Left ventricle myocardium inferior (tissue), 1 donor: Measurements from ENCODE around the gene RABGAP1. TPM values are rescaled to one million over a fixed set of nuclear protein-coding genes. Genes with fewer than 3 reads are reported as not detected.

Experiments
- DNase-seq: peaks from one replicate; pipeline ENCODE4 v3.0.0-alpha.2; 2020
- H3K27ac ChIP-seq: fragments of 200-600 bp; replicated peaks from 2 replicates; pipeline ENCODE4 v1.8.0; 2021
- H3K27me3 ChIP-seq: fragments of 200-600 bp; 2 replicates; pipeline ENCODE4 v1.8.0; 2021; ENCODE audit warnings: low read depth
- H3K36me3 ChIP-seq: fragments of 200-600 bp; 2 replicates; pipeline ENCODE4 v1.8.0; 2021
- H3K4me1 ChIP-seq: fragments of 200-600 bp; 2 replicates; pipeline ENCODE4 v1.8.0; 2021
- H3K4me3 ChIP-seq: fragments of 200-600 bp; 2 replicates; pipeline ENCODE4 v1.8.0; 2021; ENCODE audit warnings: mild to moderate bottlenecking, moderate library complexity
- H3K9me3 ChIP-seq: fragments of 200-600 bp; replicated peaks from 2 replicates; pipeline ENCODE4 v1.8.0; 2021
- CTCF ChIP-seq: fragments of 200-600 bp; IDR thresholded peaks from 2 replicates; pipeline ENCODE4 v1.8.0; 2021; ENCODE audit warnings: antibody characterized with exemption, mild to moderate bottlenecking, borderline replicate concordance
- intact Hi-C: fragments of 100-400 bp; cut with micrococcal nuclease; formaldehyde crosslinking; loops from one replicate; pipeline ENCODE4 v1.11.0; 2022
- total RNA-seq: library from RNA; stranded (reverse); fragmentation: NEBNext Ultra II Directional; extraction: Animal tissue kit (Norgen Biotek cat#: 25700); gene quantifications from one replicate; pipeline ENCODE4 v1.2.1, GENCODE V29; 2021
- donor health status: DM: no; HTN: yes; CAD: no; lungs with severe emphysema.

RABGAP1 gene
- total RNA-seq, 1 donor from 2014 or later = 48.2 TPM

- no peaks in the 10 kb centered on the region for H3K27me3 ChIP-seq
- no peaks in the 10 kb centered on the region for H3K9me3 ChIP-seq
- no peak overlapping the region for H3K27ac ChIP-seq
- no peak for DNase-seq
- H3K36me3 ChIP-seq = peaks cover 24% of the 10 kb centered on the region
- no peak overlapping the region for H3K4me3 ChIP-seq
- H3K4me1 ChIP-seq = peaks cover 56% of the 10 kb centered on the region
- intact Hi-C loops = no loop called here
- no peak for TF ChIP-seq CTCF
Measured at GRCh38 chr9:122939601-122940000, 1.2 kb upstream of the RABGAP1 start.

DNA sequence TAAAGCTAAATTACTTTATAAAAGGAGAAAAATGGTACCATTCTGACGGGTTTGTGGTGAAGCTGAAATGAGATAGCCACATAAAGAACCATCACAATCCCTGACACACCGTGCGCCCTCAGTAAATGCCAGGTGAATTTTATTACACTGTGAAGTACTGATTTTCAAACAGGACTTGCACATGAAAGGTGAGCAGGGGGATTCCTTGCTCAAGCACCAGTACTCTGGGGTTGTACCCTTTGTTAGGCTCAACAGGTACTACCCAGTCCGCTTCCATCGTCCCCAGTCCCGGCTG, 419 bp upstream of the RABGAP1 start:
- Histone ChIP-seq H3K27ac (peak overlapping the region; percentile 93), H3K27me3 (no peaks in the 10 kb centered on the region), H3K9me3 (no peaks in the 10 kb centered on the region), H3K36me3 (peaks cover 24% of the 10 kb centered on the region), H3K4me1 (peaks cover 58% of the 10 kb centered on the region), H3K4me3 (peak overlapping the region; percentile 93)
- intact Hi-C loops = no loop called here
- no peak for DNase-seq
- no peak for TF ChIP-seq CTCF

- Histone ChIP-seq H3K27me3 (no peaks in the 10 kb centered on the region), H3K9me3 (no peaks in the 10 kb centered on the region), H3K4me1 (peaks cover 71% of the 10 kb centered on the region), H3K27ac (peak overlapping the region; percentile 93), H3K4me3 (peak overlapping the region; percentile 93), H3K36me3 (peaks cover 17% of the 10 kb centered on the region)
- no peak for DNase-seq
- intact Hi-C loops = no loop called here
- no peak for TF ChIP-seq CTCF
Measured at GRCh38 chr9:122941582-122942234, 888 bp downstream of the RABGAP1 start.

- H3K4me3 ChIP-seq = no peak overlapping the region
- no peak overlapping the region for H3K27ac ChIP-seq
- H3K4me1 ChIP-seq = peaks cover 84% of the 10 kb centered on the region
- TF ChIP-seq CTCF = no peak
- H3K9me3 ChIP-seq = no peaks in the 10 kb centered on the region
- intact Hi-C loops = no loop called here
- H3K36me3 ChIP-seq = no peaks in the 10 kb centered on the region
- no peak for DNase-seq
- no peaks in the 10 kb centered on the region for H3K27me3 ChIP-seq
Measured at GRCh38 chr9:122944960-122945888, 4.4 kb downstream of the RABGAP1 start.

DNA sequence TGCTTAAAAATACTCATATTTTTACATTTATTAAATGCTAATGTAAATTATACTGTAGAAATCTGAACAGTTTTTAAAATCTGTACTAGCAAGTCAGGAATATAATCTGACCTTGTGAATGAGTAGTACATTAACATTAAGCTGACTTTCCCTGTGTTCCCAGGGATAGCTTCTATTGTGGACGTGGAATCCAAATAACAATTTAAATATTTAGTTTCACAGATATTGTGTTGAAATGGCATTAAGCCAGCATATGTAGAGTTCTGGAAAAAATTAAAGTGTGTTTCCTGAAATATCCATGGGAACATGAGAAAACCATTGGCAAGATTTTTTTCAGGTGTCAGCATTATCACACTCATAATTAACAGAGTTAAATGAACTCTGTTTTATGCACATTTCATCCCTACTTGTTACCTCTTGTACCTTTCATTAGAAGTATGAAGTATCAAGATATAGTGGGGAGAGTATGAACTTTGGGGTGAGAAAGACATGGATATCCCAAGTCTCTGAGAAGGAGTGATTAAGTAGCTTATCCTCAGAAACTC, 5.7 kb downstream of the RABGAP1 start:
- Histone ChIP-seq H3K36me3 (no peaks in the 10 kb centered on the region), H3K4me1 (peaks cover 86% of the 10 kb centered on the region), H3K4me3 (no peak overlapping the region), H3K27me3 (no peaks in the 10 kb centered on the region), H3K27ac (peak overlapping the region; percentile 53), H3K9me3 (no peaks in the 10 kb centered on the region)
- intact Hi-C loops = no loop called here
- DNase-seq = no peak
- TF ChIP-seq CTCF = no peak
